ENCODE results near the gene SLC4A11. TPM values are rescaled to one million over a fixed set of nuclear protein-coding genes. Genes with fewer than 3 reads are reported as not detected.
"Not testable (repeated sequence)": the region's sequence is repeated elsewhere in the genome, so short reads cannot be mapped to it uniquely, and the experiment has no call there.

SLC4A11 gene
- total RNA-seq, 1 donor from 2014 or later, result 4.2 TPM

- Mint-ChIP-seq H3K36me3 (ENCODE audit: low read depth) (peaks cover 7% of the 10 kb centered on the region), H3K9me3 (ENCODE audit: low read depth) (no peaks in the 10 kb centered on the region)
- TF ChIP-seq CTCF (IDR thresholded peaks at IDR 0.05), result peak; percentile 97
Measured at GRCh38 chr20:3218307-3218988, 20.5 kb downstream of the SLC4A11 start.

DNA sequence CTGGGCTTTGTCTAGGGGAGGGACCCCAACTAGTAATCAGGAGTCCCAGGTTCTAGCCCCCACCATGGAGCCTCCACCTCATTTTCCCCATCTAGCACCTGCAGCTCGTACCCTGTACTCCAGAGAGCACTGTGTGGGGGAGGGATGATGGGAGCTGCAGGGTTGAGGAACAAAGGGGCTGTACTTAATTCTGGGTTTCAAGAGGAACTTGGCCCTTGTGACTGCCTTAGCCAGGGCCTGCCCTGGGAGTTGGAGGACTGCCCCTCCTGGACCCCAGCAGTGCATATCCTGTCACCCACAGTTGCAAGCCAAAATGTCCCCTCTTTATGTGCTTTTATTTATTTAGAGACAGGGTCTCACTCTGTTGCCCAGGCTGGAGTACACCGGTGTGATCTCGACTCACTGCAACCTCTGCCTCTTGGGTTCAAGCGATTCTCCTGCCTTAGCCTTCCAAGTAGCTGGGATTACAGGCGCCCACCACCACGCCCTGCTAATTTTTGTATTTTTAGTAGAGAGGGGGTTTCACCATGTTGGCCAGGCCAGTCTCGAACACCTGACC lies 23.6 kb downstream of the SLC4A11 start:
- not testable (repeated sequence) for H3K4me1 Mint-ChIP-seq (ENCODE audit: low read depth); H3K4me3 Mint-ChIP-seq (ENCODE audit: unreplicated experiment); DNase-seq (ENCODE audit: low spot score); H3K36me3 Mint-ChIP-seq (ENCODE audit: low read depth); H3K27ac Mint-ChIP-seq (ENCODE audit: unreplicated experiment); H3K9me3 Mint-ChIP-seq (ENCODE audit: low read depth); H3K27me3 Mint-ChIP-seq (ENCODE audit: low read depth)

More at GRCh38 chr20:3218307-3218988, 20.5 kb downstream of the SLC4A11 start:
- no peak overlapping the region for H3K4me3 Mint-ChIP-seq (ENCODE audit: unreplicated experiment)
- peak; percentile 87 for DNase-seq (ENCODE audit: low spot score)
- no peak overlapping the region for H3K27ac Mint-ChIP-seq (ENCODE audit: unreplicated experiment)
- no peaks in the 10 kb centered on the region for H3K27me3 Mint-ChIP-seq (ENCODE audit: low read depth)
- no peaks in the 10 kb centered on the region for H3K4me1 Mint-ChIP-seq (ENCODE audit: low read depth)

DNA sequence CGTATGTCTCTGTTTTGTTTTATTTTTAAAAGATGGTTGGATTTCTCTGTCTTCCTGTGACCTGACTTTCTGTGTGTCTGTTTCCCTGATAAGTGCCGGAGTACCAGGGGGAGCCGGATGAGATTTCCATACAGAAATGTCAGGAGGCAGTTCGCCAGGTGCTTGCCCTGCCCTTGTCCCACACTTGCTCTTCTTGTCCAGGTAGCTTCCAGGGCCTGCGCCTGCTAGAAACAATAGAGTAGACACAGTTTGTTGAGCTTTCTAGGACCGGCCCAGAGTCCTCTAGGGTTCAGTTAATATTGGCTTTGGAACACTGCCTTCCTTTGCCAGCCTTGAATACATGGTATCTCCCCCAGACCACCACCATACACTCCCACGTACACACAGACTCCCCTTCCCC lies 25.8 kb downstream of the SLC4A11 start:
- H3K27me3 Mint-ChIP-seq (ENCODE audit: low read depth), result no peaks in the 10 kb centered on the region
- DNase-seq (ENCODE audit: low spot score), result no peak
- H3K36me3 Mint-ChIP-seq (ENCODE audit: low read depth), result peaks cover 2% of the 10 kb centered on the region
- H3K27ac Mint-ChIP-seq (ENCODE audit: unreplicated experiment), result no peak overlapping the region
- no peak for TF ChIP-seq CTCF (IDR thresholded peaks at IDR 0.05)
- H3K9me3 Mint-ChIP-seq (ENCODE audit: low read depth), result no peaks in the 10 kb centered on the region
- no peak overlapping the region for H3K4me3 Mint-ChIP-seq (ENCODE audit: unreplicated experiment)
- peaks cover 15% of the 10 kb centered on the region for H3K4me1 Mint-ChIP-seq (ENCODE audit: low read depth)

DNA sequence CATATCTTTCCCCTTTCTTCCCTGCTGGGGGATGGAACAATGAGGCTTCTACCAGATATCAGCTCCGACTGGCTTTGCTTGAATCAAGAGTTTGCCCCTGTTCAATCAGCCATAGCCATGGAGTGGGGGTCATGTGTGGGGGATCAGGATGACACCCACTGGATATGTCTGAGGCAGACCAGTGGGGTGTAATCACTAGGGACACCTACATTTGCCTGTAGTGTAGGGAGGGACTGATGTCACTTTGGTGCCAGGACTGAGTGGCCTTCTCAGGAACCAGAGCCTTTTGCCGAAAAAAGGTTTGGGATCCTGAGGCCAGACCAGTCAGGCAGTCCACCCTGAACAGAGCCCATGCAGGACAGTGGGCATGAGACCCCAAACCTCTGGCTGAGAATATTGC lies 28.6 kb downstream of the SLC4A11 start:
- peak overlapping the region; percentile 90 for H3K4me3 Mint-ChIP-seq (ENCODE audit: unreplicated experiment)

DNA sequence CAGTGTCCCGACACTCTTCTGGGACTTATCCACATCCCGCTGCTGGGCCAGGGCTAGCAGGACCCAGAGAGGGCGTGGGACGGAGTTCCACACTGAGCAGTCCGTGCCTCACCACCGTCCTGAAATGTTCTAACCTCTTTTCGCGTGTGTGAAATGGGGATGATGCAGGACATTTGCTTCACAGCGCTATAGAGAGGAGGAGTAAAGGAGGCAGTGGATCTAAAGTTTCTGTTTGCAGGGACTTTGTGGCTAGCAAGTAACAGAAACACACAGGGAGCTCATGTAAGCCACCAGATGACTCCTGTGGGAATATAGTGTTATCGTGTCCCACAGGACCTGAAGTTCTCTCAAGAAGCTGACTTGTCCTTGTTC lies 29.1 kb downstream of the SLC4A11 start:
- DNase-seq (ENCODE audit: low spot score), result no peak
- Mint-ChIP-seq H3K36me3 (ENCODE audit: low read depth) (peaks cover 2% of the 10 kb centered on the region), H3K9me3 (ENCODE audit: low read depth) (no peaks in the 10 kb centered on the region), H3K4me1 (ENCODE audit: low read depth) (peaks cover 16% of the 10 kb centered on the region), H3K27me3 (ENCODE audit: low read depth) (no peaks in the 10 kb centered on the region), H3K27ac (ENCODE audit: unreplicated experiment) (peak overlapping the region; percentile 93), H3K4me3 (ENCODE audit: unreplicated experiment) (peak overlapping the region; percentile 90)
- no peak for TF ChIP-seq CTCF (IDR thresholded peaks at IDR 0.05)

More for the DNA sequence above, 28.6 kb downstream of the SLC4A11 start:
- Mint-ChIP-seq H3K36me3 (ENCODE audit: low read depth) (peaks cover 2% of the 10 kb centered on the region), H3K4me1 (ENCODE audit: low read depth) (peaks cover 16% of the 10 kb centered on the region), H3K27me3 (ENCODE audit: low read depth) (no peaks in the 10 kb centered on the region), H3K27ac (ENCODE audit: unreplicated experiment) (no peak overlapping the region), H3K9me3 (ENCODE audit: low read depth) (no peaks in the 10 kb centered on the region)
- DNase-seq (ENCODE audit: low spot score), result no peak
- TF ChIP-seq CTCF (IDR thresholded peaks at IDR 0.05), result no peak

Measured in chondrocyte (in vitro differentiated cells).